Measurements from ENCODE around the gene FIBCD1. TPM values are rescaled to one million over a fixed set of nuclear protein-coding genes. Genes with fewer than 3 reads are reported as not detected.

The FIBCD1 gene
- total and polyA plus RNA-seq, 2 of the 8 experiments (the other 6 are each of a cell fraction or from before 2014, with no cell fraction given), result 6.1 to 8.8 TPM

DNA sequence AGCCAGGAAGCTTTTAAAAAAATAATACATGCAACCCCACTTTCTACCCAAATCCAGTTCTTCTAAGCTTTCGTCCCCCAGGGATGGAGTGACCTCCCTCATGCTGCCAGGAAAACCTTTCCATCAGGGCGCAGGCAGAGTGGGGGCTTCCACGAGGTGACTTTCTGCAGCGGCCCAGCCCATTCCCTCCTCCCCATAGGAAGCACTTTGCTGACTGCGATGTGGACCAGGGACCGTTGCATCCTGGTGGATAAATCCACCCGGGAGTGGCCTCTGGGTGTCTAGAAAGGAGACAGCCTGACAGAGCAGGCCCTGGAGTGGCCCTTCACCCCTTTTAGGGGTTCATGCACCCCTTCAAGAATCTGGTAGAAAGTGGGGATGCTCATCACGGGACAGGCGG, 44.0 kb downstream of the FIBCD1 start (continued):
- TF ChIP-seq, protein P1, sequence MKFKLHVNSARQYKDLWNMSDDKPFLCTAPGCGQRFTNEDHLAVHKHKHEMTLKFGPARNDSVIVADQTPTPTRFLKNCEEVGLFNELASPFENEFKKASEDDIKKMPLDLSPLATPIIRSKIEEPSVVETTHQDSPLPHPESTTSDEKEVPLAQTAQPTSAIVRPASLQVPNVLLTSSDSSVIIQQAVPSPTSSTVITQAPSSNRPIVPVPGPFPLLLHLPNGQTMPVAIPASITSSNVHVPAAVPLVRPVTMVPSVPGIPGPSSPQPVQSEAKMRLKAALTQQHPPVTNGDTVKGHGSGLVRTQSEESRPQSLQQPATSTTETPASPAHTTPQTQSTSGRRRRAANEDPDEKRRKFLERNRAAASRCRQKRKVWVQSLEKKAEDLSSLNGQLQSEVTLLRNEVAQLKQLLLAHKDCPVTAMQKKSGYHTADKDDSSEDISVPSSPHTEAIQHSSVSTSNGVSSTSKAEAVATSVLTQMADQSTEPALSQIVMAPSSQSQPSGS (IDR thresholded peaks at IDR 0.05; ENCODE audit: low read length), result no peak
